Heart left ventricle (tissue), 13 donors: Measurements from ENCODE around the gene KRTAP5-3.

ENCODE experiments used
- CTCF ChIP-seq, 12 donors: fragments of 200-600 bp; sonication (generic) in 4 of 12; IDR thresholded peaks; one replicate each; pipeline versions ENCODE4 v1.5.0 to v1.8.0; 2018 to 2022; ENCODE audit warnings: antibody characterized with exemption in 12 of 12, mild to moderate bottlenecking in 5 of 12
- POLR2A ChIP-seq, 2 donors: fragments of 450-650 bp; IDR thresholded peaks; one replicate each; pipeline ENCODE4 v1.6.1; 2017; ENCODE audit warnings: antibody characterized with exemption in 2 of 2, mild to moderate bottlenecking in 2 of 2, moderate library complexity in 2 of 2
- donor health status: ischemic (EF 13 %, LVEDD 7.1; RV severe dilation, severe dysfunction).
- donor health status: DM: no; HTN: yes; CAD: no.
- donor health status: DM: no; HTN: no; CAD: no.
- donor health status: ischemic (EF 25% LVEDD 6.9; RV normal size, moderate dysfunction).
- donor health status: ischemic (EF 25% LVEDD 5.7; RV mildly dilated, moderate dysfunction).
- donor health status: ischemic (EF 35%, LVEDD 5.7; RV mildly dilated, moderate dysfunction).
- donor health status: nonischemic (EF 11% LVEDD 7.7; RV severe dilation, severe dysfunction).
- donor health status: DM: yes; HTN: yes; CAD: no.
- donor health status: PGD.
- donor health status: ischemic (EF 29% LVEDD 5.4; RV normal size, mild dysfunction).
- donor health status: nonischemic (EF 23%, LVEDD 6.1; RV moderate dilation, normal function).

- TF ChIP-seq CTCF (IDR thresholded peaks at IDR 0.05) (no peak), POLR2A (IDR thresholded peaks at IDR 0.05) (no peak)
These were observed 47.0 kb downstream of the KRTAP5-3 start for GRCh38 chr11:1561266-1561665.
